GM12865 (cell line): ENCODE results near the gene DLL1.

ENCODE experiments used
- DNase-seq: peaks from one replicate; pipeline ENCODE4 v3.0.0; 2010; ENCODE audit warnings: low read depth
- H3K4me3 ChIP-seq: 2 replicates; pipeline ENCODE4 v1.5.1; 2011; ENCODE audit warnings: mild to moderate bottlenecking, low read depth, low read length, control low read depth
- TF ChIP-seq, protein P1 (sequence below): IDR thresholded peaks from 2 replicates; pipeline ENCODE4 v1.5.1; 2011; ENCODE audit warnings: low read length, control low read depth, low read depth, inconsistent platforms; ENCODE audit not compliant: insufficient read depth; ENCODE audit errors: missing control alignments

Gene DLL1

DNA sequence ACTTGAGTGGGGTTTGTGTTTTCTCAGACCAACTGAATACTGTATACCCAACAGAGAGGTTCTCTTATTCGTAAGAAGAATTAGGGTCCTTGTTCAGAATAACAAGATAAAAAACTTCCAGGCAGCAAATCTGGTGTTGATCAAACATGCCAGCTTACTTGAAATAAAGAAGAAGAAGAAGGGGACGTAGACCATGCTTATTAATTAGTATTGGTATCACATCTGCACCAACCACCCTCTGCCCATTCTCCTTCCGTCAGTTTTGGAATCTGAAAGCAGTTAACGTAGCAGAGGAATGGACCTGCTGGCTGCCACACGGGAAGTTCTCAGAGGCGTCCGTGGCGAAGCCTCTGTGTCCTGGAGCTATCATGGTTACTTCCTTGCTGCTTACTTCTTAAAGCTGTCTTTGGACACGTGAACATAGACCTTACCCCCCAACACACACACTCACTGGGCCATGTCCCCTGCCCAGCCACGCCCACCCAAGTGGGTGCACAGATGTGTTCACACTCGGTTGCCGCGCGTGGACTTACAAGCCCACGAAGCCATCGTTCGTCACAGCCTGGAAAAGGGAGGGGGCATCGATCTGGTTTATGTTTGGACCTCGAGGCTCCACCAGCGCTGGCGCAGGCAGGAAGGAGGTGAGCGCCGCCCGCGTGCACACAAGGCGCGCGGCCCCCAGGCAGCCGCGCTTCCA lies 4.1 kb upstream of the DLL1 start:
- DNase-seq = no peak
- TF ChIP-seq, protein P1, sequence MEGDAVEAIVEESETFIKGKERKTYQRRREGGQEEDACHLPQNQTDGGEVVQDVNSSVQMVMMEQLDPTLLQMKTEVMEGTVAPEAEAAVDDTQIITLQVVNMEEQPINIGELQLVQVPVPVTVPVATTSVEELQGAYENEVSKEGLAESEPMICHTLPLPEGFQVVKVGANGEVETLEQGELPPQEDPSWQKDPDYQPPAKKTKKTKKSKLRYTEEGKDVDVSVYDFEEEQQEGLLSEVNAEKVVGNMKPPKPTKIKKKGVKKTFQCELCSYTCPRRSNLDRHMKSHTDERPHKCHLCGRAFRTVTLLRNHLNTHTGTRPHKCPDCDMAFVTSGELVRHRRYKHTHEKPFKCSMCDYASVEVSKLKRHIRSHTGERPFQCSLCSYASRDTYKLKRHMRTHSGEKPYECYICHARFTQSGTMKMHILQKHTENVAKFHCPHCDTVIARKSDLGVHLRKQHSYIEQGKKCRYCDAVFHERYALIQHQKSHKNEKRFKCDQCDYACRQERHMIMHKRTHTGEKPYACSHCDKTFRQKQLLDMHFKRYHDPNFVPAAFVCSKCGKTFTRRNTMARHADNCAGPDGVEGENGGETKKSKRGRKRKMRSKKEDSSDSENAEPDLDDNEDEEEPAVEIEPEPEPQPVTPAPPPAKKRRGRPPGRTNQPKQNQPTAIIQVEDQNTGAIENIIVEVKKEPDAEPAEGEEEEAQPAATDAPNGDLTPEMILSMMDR = no peak
- H3K4me3 ChIP-seq = peak overlapping the region; percentile 46; the same call in 1 of the 2 replicates

DNA sequence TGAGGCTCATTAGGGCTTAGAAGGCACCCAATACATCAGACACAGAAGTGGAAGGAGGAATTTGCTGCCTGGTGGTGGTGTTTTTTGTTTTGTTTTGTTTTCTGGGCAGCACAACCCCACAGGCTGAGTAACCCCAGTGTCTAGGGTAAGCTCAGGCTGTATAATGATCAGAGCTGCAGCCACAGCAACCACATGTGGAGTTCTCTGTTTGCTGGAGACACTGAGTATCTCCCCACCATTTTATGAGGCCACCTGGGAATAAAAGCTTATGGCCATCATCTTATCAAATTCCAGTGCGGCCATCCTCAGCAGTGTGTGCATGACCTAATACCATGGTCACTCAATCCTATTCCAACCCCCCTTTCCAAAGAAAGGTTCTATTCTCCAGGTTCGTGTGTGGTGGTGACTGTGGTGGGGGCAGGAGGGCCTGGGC lies 3.4 kb upstream of the DLL1 start:
- TF ChIP-seq, protein P1 = no peak
- no peak for DNase-seq
- no peak overlapping the region for H3K4me3 ChIP-seq

DNA sequence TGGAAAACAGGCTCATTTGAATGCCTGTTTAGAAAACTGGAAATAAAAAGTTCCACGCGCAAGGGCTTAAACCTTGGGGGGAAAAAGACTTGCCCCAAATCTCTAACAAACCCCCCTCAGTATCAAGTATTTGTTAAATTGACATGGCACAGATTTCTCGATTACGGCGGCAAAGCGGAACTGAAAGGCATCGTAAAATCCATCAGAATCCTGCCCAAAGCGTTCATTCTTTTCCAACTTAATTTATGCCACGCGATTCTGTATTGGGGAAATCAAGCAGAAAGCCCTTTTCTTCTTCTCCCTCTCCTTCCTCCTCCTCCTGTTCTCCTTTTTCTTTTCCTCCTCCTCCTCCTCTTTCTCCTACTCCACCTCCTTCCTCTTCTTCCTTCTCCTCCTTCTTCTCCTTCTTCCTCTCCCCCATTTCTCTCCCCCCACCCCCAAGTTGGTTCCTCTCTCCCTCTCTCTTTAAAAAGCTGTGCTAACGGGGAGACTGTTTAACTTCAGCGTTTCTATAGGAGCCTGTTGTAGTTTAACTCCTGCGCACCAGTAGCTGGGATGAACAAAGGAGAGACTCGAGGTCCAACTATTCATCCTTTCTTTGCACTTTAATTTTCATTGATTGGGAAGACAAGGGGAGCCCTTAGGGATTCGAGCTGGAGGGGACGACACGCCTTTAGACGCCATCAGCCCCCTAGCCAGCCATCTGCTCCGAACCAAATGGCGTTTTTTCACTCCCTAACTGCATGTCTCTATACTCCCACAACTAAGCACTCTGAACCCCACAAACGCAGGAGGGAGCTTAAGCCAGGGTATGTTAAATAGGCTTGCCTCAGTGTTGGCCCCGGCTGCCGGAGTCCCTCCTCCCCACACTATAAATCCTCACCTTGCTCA lies 2.7 kb upstream of the DLL1 start:
- H3K4me3 ChIP-seq = no peak overlapping the region

DNA sequence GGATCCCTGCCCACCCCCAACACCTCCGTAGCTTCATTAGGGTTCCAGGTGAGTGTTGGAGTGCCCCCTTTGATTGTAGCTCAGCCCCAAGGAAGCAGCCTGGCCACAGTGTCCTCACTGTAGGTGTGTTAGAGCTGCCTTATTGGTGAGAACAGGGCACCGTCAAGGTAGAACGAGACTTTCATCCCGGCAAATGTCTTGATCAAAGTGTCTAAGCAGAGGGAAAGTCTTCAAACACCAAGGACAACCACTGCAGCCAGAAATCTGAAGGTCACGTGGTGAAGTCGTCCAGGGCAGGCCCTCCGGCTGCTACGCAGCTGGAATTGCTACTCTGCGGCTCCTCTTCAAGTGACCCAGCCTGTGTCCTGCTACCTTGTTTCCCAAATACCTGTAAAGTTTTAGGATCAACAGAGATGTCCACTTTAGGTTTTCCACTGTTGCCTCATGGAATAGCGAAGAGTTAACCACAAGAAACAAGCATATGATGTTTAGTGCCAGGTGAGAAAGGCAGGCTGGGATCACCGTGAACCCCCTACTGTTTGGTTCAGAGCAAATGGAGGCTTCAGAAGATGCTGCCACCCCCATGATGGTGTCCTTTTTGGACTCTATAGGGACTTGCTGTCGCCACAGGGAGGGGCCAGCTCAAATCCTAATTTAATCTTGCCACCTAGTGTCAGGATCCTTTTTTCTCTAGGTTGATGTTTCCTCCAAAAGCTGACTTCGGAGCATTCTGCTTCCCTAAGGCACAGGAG lies 1.7 kb upstream of the DLL1 start:
- no peak overlapping the region for H3K4me3 ChIP-seq
- TF ChIP-seq, protein P1 = no peak
- no peak for DNase-seq

More for the DNA sequence above, 2.7 kb upstream of the DLL1 start:
- no peak for DNase-seq
- TF ChIP-seq, protein P1 = no peak

GRCh38 chr6:170292111-170292406 lies 1.2 kb upstream of the DLL1 start:
- TF ChIP-seq, protein P1 = no peak
- DNase-seq = no peak
- no peak overlapping the region; the same call in 1 of the 2 replicates for H3K4me3 ChIP-seq

DNA sequence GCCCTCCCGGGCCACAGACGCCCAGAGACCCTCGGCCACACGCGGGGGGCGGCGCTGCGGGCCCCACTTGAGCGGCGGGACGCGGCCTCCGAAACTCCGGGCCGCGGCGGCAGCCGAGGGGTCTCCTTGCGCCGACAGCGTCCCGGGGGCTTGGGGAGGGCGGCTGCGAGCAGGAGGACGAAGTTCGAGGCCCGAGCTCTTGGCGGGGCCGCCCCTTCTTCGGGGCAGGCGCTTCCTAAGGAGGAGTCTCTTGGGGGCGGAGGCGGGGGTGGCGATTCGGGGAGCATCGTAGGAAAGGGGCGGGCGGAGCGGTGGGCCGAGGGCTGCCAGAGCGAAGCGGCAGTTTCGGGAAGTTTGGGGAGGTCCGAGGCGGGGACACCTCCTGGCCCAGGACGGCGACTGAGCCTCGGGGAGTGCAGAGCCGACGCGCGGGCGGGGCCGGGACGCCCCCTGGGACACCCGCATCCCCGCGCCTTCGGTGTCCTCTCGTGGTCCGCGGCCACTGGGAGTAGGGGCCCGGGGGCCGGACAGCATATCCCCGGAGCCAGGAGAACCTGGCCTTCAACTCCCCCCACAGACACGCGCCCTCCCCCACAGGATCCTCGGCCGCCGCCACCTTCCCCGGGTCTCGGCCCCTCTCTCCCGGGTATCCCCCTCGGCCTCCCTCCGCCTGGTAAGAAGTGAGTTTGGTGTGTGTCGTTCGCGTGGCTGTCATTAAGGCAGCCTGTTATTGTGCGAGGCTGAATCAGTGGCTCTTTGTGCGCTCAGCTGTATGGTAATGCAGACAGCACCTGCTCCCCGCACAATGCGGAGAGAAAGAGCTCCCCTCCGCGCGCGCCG lies 613 bp upstream of the DLL1 start:
- peak; percentile 48 for DNase-seq
- peak overlapping the region; percentile 21 for H3K4me3 ChIP-seq
- TF ChIP-seq, protein P1 = no peak
